Activated CD8-positive, alpha-beta memory T cell treated with anti-CD3 and anti-CD28 coated beads, Interleukin-2, amount 10 ng/mL, durations not matched to agents 7 days and 5 days (primary cell): ENCODE data around the gene GP1BA. TPM values are rescaled to one million over a fixed set of nuclear protein-coding genes. Genes with fewer than 3 reads are reported as not detected.
"Not testable (repeated sequence)": the region's sequence is repeated elsewhere in the genome, so short reads cannot be mapped to it uniquely, and the experiment has no call there.

Experiments
- ATAC-seq: fragments of 150-1000 bp; cut with Tn5 transposase; one replicate; pipeline ENCODE4 v1.10.0; 2021; ENCODE audit warnings: moderate library complexity
- CTCF ChIA-PET: fragments of 350-600 bp; sonication (Branson Sonifier 250); formaldehyde crosslinking; loops from one replicate; lab custom pipeline; 2021; ENCODE audit warnings: antibody characterized with exemption; lab: Charles Lee
- DNase-seq: peaks from one replicate; pipeline ENCODE4 v3.0.0-alpha.2; 2020
- H3K27ac Mint-ChIP-seq: one replicate; pipeline ENCODE4 v1.8.0; 2021; ENCODE audit warnings: mild to moderate bottlenecking, mixed read lengths
- H3K27me3 Mint-ChIP-seq: one replicate; pipeline ENCODE4 v1.8.0; 2021; ENCODE audit warnings: mixed read lengths
- H3K36me3 Mint-ChIP-seq: one replicate; pipeline ENCODE4 v1.8.0; 2021; ENCODE audit warnings: mild to moderate bottlenecking, mixed read lengths
- H3K4me1 Mint-ChIP-seq: one replicate; pipeline ENCODE4 v1.8.0; 2021; ENCODE audit warnings: mixed read lengths
- H3K4me3 Mint-ChIP-seq: one replicate; pipeline ENCODE4 v1.8.0; 2021; ENCODE audit warnings: mild to moderate bottlenecking, moderate library complexity, mixed read lengths
- H3K9me3 Mint-ChIP-seq: one replicate; pipeline ENCODE4 v1.8.0; 2022; ENCODE audit warnings: low read depth, mixed read lengths
- total RNA-seq, 2 experiments: library from RNA; stranded (reverse); gene quantifications; one replicate each; pipeline ENCODE4 v1.2.3, GENCODE V29; 2021

GP1BA gene
- total RNA-seq, 2 experiments from 2014 or later: not detected

GRCh38 chr17:4908301-4908700 is 23.8 kb upstream of the GP1BA start:
- CTCF ChIA-PET: interaction anchor here (0.7 to 2.5 kb wide), 26 partner anchors 8 to 154 kb away, joined by 3 to 31 read pairs (median 7); partner anchors contain the start of genes C17orf107, CAMTA2, INCA1 and KIF1C
- H3K27ac Mint-ChIP-seq: no peak overlapping the region
- H3K9me3 Mint-ChIP-seq: no peaks in the 10 kb centered on the region
- H3K4me1 Mint-ChIP-seq: peaks cover 6% of the 10 kb centered on the region
- H3K36me3 Mint-ChIP-seq: no peaks in the 10 kb centered on the region
- no peak for DNase-seq
- ATAC-seq: peak; percentile 20
- no peak overlapping the region for H3K4me3 Mint-ChIP-seq
- H3K27me3 Mint-ChIP-seq: no peaks in the 10 kb centered on the region

- DNase-seq (peak; percentile 88), ATAC-seq (peak; percentile 98)
- no peaks in the 10 kb centered on the region for H3K36me3 Mint-ChIP-seq
- no peaks in the 10 kb centered on the region for H3K27me3 Mint-ChIP-seq
- H3K27ac Mint-ChIP-seq: no peak overlapping the region
- H3K4me3 Mint-ChIP-seq: no peak overlapping the region
- H3K9me3 Mint-ChIP-seq: no peaks in the 10 kb centered on the region
- H3K4me1 Mint-ChIP-seq: peaks cover 2% of the 10 kb centered on the region
- CTCF ChIA-PET: interaction anchor here (0.7 to 2.5 kb wide), 35 partner anchors 8 to 169 kb away, joined by 3 to 31 read pairs (median 5); partner anchors contain the start of genes C17orf107, CAMTA2, INCA1 and KIF1C
Observed at GRCh38 chr17:4908711-4909496, 23.2 kb upstream of the GP1BA start.

GRCh38 chr17:4913994-4914393 is 18.1 kb upstream of the GP1BA start:
- no peak for DNase-seq
- no peak for ATAC-seq
- H3K36me3 Mint-ChIP-seq: no peaks in the 10 kb centered on the region
- no peak overlapping the region for H3K27ac Mint-ChIP-seq
- H3K27me3 Mint-ChIP-seq: no peaks in the 10 kb centered on the region
- no peaks in the 10 kb centered on the region for H3K9me3 Mint-ChIP-seq
- peaks cover 2% of the 10 kb centered on the region for H3K4me1 Mint-ChIP-seq
- CTCF ChIA-PET: interaction anchor here (1.2 to 1.3 kb wide), 2 partner anchors 10 to 103 kb away, joined by 3 to 4 read pairs; no protein-coding TSS in a partner anchor
- no peak overlapping the region for H3K4me3 Mint-ChIP-seq

- H3K4me1 Mint-ChIP-seq, H3K9me3 Mint-ChIP-seq, H3K27ac Mint-ChIP-seq, DNase-seq, CTCF ChIA-PET, H3K36me3 Mint-ChIP-seq, ATAC-seq, H3K27me3 Mint-ChIP-seq, H3K4me3 Mint-ChIP-seq: not testable (repeated sequence)
Observed at GRCh38 chr17:4914551-4914950, 17.5 kb upstream of the GP1BA start.

- Mint-ChIP-seq H3K4me1 (no peaks in the 10 kb centered on the region), H3K36me3 (peaks cover 2% of the 10 kb centered on the region), H3K27ac (no peak overlapping the region), H3K9me3 (no peaks in the 10 kb centered on the region), H3K27me3 (no peaks in the 10 kb centered on the region), H3K4me3 (no peak overlapping the region)
- DNase-seq (no peak), ATAC-seq (no peak)
- CTCF ChIA-PET: interaction anchor here (0.6 to 2.4 kb wide), 3 partner anchors 11 to 438 kb away, joined by 3 to 12 read pairs (median 4); partner anchors contain the start of genes RNF167 and SLC25A11
Observed at GRCh38 chr17:4919511-4920047, 12.5 kb upstream of the GP1BA start.

- Mint-ChIP-seq H3K4me3 (no peak overlapping the region), H3K36me3 (peaks cover 2% of the 10 kb centered on the region), H3K27me3 (no peaks in the 10 kb centered on the region), H3K27ac (no peak overlapping the region), H3K9me3 (no peaks in the 10 kb centered on the region), H3K4me1 (no peaks in the 10 kb centered on the region)
- no peak for DNase-seq
- ATAC-seq: no peak
- CTCF ChIA-PET: interaction anchor here (1.4 to 2.4 kb wide), 2 partner anchors 11 to 20 kb away, joined by 3 to 12 read pairs; partner anchors contain the start of genes RNF167 and SLC25A11
Observed at GRCh38 chr17:4920351-4921048, 11.6 kb upstream of the GP1BA start.

- DNase-seq (no peak), ATAC-seq (no peak)
- H3K9me3 Mint-ChIP-seq: no peaks in the 10 kb centered on the region
- H3K4me3 Mint-ChIP-seq: no peak overlapping the region
- H3K4me1 Mint-ChIP-seq: no peaks in the 10 kb centered on the region
- no peaks in the 10 kb centered on the region for H3K27me3 Mint-ChIP-seq
- CTCF ChIA-PET: interaction anchor here (2.4 kb wide), 1 partner anchor 12 kb away, joined by 12 read pairs; no protein-coding TSS in a partner anchor
- H3K36me3 Mint-ChIP-seq: peaks cover 2% of the 10 kb centered on the region
- no peak overlapping the region for H3K27ac Mint-ChIP-seq
Observed at GRCh38 chr17:4921320-4921719, 10.8 kb upstream of the GP1BA start.

- not testable (repeated sequence) for H3K4me1 Mint-ChIP-seq, H3K36me3 Mint-ChIP-seq, H3K9me3 Mint-ChIP-seq, DNase-seq, H3K27me3 Mint-ChIP-seq, H3K4me3 Mint-ChIP-seq, ATAC-seq, H3K27ac Mint-ChIP-seq
- CTCF ChIA-PET: interaction anchor here (0.8 to 1.9 kb wide), 2 partner anchors 13 to 17 kb away, joined by 3 to 4 read pairs; partner anchors contain the start of genes RNF167 and SLC25A11
Observed at GRCh38 chr17:4926577-4927335, 5.3 kb upstream of the GP1BA start.

- H3K9me3 Mint-ChIP-seq: no peaks in the 10 kb centered on the region
- CTCF ChIA-PET: no interaction called here
- no peak for ATAC-seq
Observed at GRCh38 chr17:4928881-4929280, 3.2 kb upstream of the GP1BA start.

GRCh38 chr17:4932756-4933155 is 679 bp downstream of the GP1BA start:
- DNase-seq (no peak), ATAC-seq (no peak)
- CTCF ChIA-PET: interaction anchor here (1.2 kb wide), 1 partner anchor 23 kb away, joined by 4 read pairs; no protein-coding TSS in a partner anchor
- H3K36me3 Mint-ChIP-seq: peaks cover 18% of the 10 kb centered on the region
- no peaks in the 10 kb centered on the region for H3K9me3 Mint-ChIP-seq
- H3K4me1 Mint-ChIP-seq: peaks cover 35% of the 10 kb centered on the region
- H3K4me3 Mint-ChIP-seq: no peak overlapping the region
- no peaks in the 10 kb centered on the region for H3K27me3 Mint-ChIP-seq
- no peak overlapping the region for H3K27ac Mint-ChIP-seq

More at GRCh38 chr17:4928881-4929280, 3.2 kb upstream of the GP1BA start:
- H3K36me3 Mint-ChIP-seq: peaks cover 7% of the 10 kb centered on the region
- no peaks in the 10 kb centered on the region for H3K27me3 Mint-ChIP-seq
- no peak overlapping the region for H3K27ac Mint-ChIP-seq
- H3K4me1 Mint-ChIP-seq: peaks cover 6% of the 10 kb centered on the region
- no peak for DNase-seq
- H3K4me3 Mint-ChIP-seq: no peak overlapping the region

- Mint-ChIP-seq H3K4me1 (peaks cover 39% of the 10 kb centered on the region), H3K27me3 (no peaks in the 10 kb centered on the region), H3K9me3 (no peaks in the 10 kb centered on the region), H3K36me3 (peaks cover 26% of the 10 kb centered on the region), H3K4me3 (no peak overlapping the region), H3K27ac (peak overlapping the region; percentile 65)
- ATAC-seq: no peak
- no peak for DNase-seq
- CTCF ChIA-PET: interaction anchor here (0.8 to 1.3 kb wide), 2 partner anchors 24 to 30 kb away, joined by 3 to 7 read pairs; partner anchors contain the start of gene CHRNE
Observed at GRCh38 chr17:4933646-4934045, 1.6 kb downstream of the GP1BA start.

GRCh38 chr17:4934173-4934979 is 2.3 kb downstream of the GP1BA start:
- CTCF ChIA-PET: interaction anchor here (0.8 to 1.3 kb wide), 2 partner anchors 25 to 31 kb away, joined by 3 to 7 read pairs; partner anchors contain the start of gene CHRNE
- no peak overlapping the region for H3K4me3 Mint-ChIP-seq
- H3K27me3 Mint-ChIP-seq: no peaks in the 10 kb centered on the region
- H3K4me1 Mint-ChIP-seq: peaks cover 45% of the 10 kb centered on the region
- DNase-seq (no peak), ATAC-seq (peak; percentile 32)
- peaks cover 29% of the 10 kb centered on the region for H3K36me3 Mint-ChIP-seq
- no peaks in the 10 kb centered on the region for H3K9me3 Mint-ChIP-seq
- H3K27ac Mint-ChIP-seq: peak overlapping the region; percentile 65
